Suprapubic skin (tissue), 4 donors: ENCODE data around the gene PPIP5K1. TPM values are rescaled to one million over a fixed set of nuclear protein-coding genes. Genes with fewer than 3 reads are reported as not detected.

Source experiments
- DNase-seq, 2 donors: peaks; one replicate each; pipeline ENCODE4 v3.0.0-alpha.2; 2019; ENCODE audit warnings: low spot score in 2 of 2
- H3K27ac ChIP-seq: fragments of 200-600 bp; sonication (generic); one replicate; pipeline ENCODE4 v1.5.1; 2019
- H3K27me3 ChIP-seq: fragments of 200-600 bp; sonication (generic); one replicate; pipeline ENCODE4 v1.5.1; 2019
- H3K36me3 ChIP-seq: fragments of 200-600 bp; sonication (generic); one replicate; pipeline ENCODE4 v1.5.1; 2019
- H3K4me1 ChIP-seq: fragments of 200-600 bp; sonication (generic); one replicate; pipeline ENCODE4 v1.5.1; 2019
- H3K4me3 ChIP-seq: fragments of 200-600 bp; sonication (generic); one replicate; pipeline ENCODE4 v1.5.1; 2019; ENCODE audit warnings: mild to moderate bottlenecking
- H3K9me3 ChIP-seq: fragments of 200-600 bp; sonication (generic); one replicate; pipeline ENCODE4 v1.5.1; 2019
- CTCF ChIP-seq, 2 donors: fragments of 200-600 bp in 1 of 2; fragments of 450-650 bp in 1 of 2; sonication (generic) in 1 of 2; IDR thresholded peaks; one replicate each; pipeline ENCODE4 v1.5.1; 2016 to 2019; ENCODE audit warnings: antibody characterized with exemption in 2 of 2, mild to moderate bottlenecking in 1 of 2, moderate library complexity in 1 of 2
- EP300 ChIP-seq: sonication (generic); formaldehyde crosslinking; IDR thresholded peaks from one replicate; pipeline ENCODE4 v1.6.1; 2017; ENCODE audit warnings: antibody characterized with exemption
- POLR2A ChIP-seq, 2 donors: fragments of 450-650 bp; IDR thresholded peaks; one replicate each; pipeline ENCODE4 v1.6.1; 2017; ENCODE audit warnings: antibody characterized with exemption in 2 of 2, mild to moderate bottlenecking in 2 of 2, moderate library complexity in 2 of 2
- POLR2AphosphoS5 ChIP-seq, 3 donors: sonication (generic); formaldehyde crosslinking; IDR thresholded peaks; one replicate each; pipeline ENCODE4 v1.6.1; 2017; ENCODE audit warnings: antibody characterized with exemption in 3 of 3
- whole genome bisulfite sequencing: methylation state at CpG from one replicate; pipeline ENCODE4 v1.1.5; 2018; 5-methylcytosine and 5-hydroxymethylcytosine counted together
- total RNA-seq, 4 donors: library from RNA; depleted of rRNA; stranded (reverse); fragments of >200 nt; gene quantifications; one replicate each; pipeline ENCODE4 v1.1.0, GENCODE V29; 2016

Gene PPIP5K1
- total RNA-seq, 4 donors from 2014 or later: 23.8 to 63.6 (median 32.6) TPM

- no peak overlapping the region for H3K27ac ChIP-seq
- H3K27me3 ChIP-seq: peaks cover 3% of the 10 kb centered on the region
- no peak overlapping the region for H3K4me3 ChIP-seq
- 58% methylated on average over 2 of the region's 2 CpGs for WGBS
- H3K4me1 ChIP-seq: peaks cover 43% of the 10 kb centered on the region
- TF ChIP-seq EP300 (no peak), POLR2AphosphoS5 (IDR thresholded peaks at IDR 0.05) (no peak), POLR2A (IDR thresholded peaks at IDR 0.05) (no peak), CTCF (IDR thresholded peaks at IDR 0.05) (no peak)
- no peaks in the 10 kb centered on the region for H3K9me3 ChIP-seq
- DNase-seq: no peak
- H3K36me3 ChIP-seq: peaks cover 21% of the 10 kb centered on the region
Observed at GRCh38 chr15:43519196-43519595, 70.8 kb downstream of the PPIP5K1 start.

- Histone ChIP-seq H3K4me1 (peaks cover 47% of the 10 kb centered on the region), H3K4me3 (peak overlapping the region; percentile 45), H3K36me3 (peaks cover 12% of the 10 kb centered on the region), H3K27ac (peak overlapping the region; percentile 74), H3K9me3 (no peaks in the 10 kb centered on the region), H3K27me3 (peaks cover 3% of the 10 kb centered on the region)
- no peak for TF ChIP-seq CTCF (IDR thresholded peaks at IDR 0.05)
- TF ChIP-seq EP300: no peak
- no peak for TF ChIP-seq POLR2A (IDR thresholded peaks at IDR 0.05)
- no peak for TF ChIP-seq POLR2AphosphoS5 (IDR thresholded peaks at IDR 0.05)
- DNase-seq: no peak
- WGBS: 13% methylated on average over 8 of the region's 18 CpGs
Observed at GRCh38 chr15:43518197-43518761, 71.7 kb downstream of the PPIP5K1 start.

- WGBS: 2% methylated on average over 12 of the region's 15 CpGs
- TF ChIP-seq CTCF (IDR thresholded peaks at IDR 0.05) (no peak), POLR2A (IDR thresholded peaks at IDR 0.05) (no peak), EP300 (no peak), POLR2AphosphoS5 (IDR thresholded peaks at IDR 0.05) (no peak)
- Histone ChIP-seq H3K4me3 (peak within 1 kb of the TSS; percentile 45), H3K36me3 (peaks cover 12% of the 10 kb centered on the region), H3K27me3 (peaks cover 3% of the 10 kb centered on the region), H3K9me3 (no peaks in the 10 kb centered on the region), H3K27ac (peak within 1 kb of the TSS; percentile 74), H3K4me1 (peaks cover 47% of the 10 kb centered on the region)
- DNase-seq: no peak
Observed at GRCh38 chr15:43517354-43518196, 72.4 kb downstream of the PPIP5K1 start, which contains the start of gene MAP1A. Gene MAP1A (plus strand): TSS chr15:43517608. CDS start chr15:43521474, 3,866 bp downstream.

GRCh38 chr15:43516801-43517353 lies 73.1 kb downstream of the PPIP5K1 start:
- H3K27ac ChIP-seq: peak overlapping the region; percentile 74
- TF ChIP-seq POLR2A (IDR thresholded peaks at IDR 0.05) (no peak), EP300 (no peak), CTCF (IDR thresholded peaks at IDR 0.05) (no peak), POLR2AphosphoS5 (IDR thresholded peaks at IDR 0.05) (no peak)
- H3K4me3 ChIP-seq: peak overlapping the region; percentile 45
- H3K9me3 ChIP-seq: no peaks in the 10 kb centered on the region
- H3K27me3 ChIP-seq: peaks cover 3% of the 10 kb centered on the region
- WGBS: 41% methylated on average over 4 of the region's 4 CpGs
- peaks cover 47% of the 10 kb centered on the region for H3K4me1 ChIP-seq
- H3K36me3 ChIP-seq: peaks cover 7% of the 10 kb centered on the region
- no peak for DNase-seq

- DNase-seq: no peak
- 31% methylated on average over 5 of the region's 5 CpGs for WGBS
- Histone ChIP-seq H3K4me3 (peak overlapping the region; percentile 45), H3K27ac (peak overlapping the region; percentile 74), H3K9me3 (no peaks in the 10 kb centered on the region), H3K4me1 (peaks cover 53% of the 10 kb centered on the region), H3K36me3 (no peaks in the 10 kb centered on the region), H3K27me3 (peaks cover 3% of the 10 kb centered on the region)
- TF ChIP-seq POLR2AphosphoS5 (IDR thresholded peaks at IDR 0.05): no peak
- TF ChIP-seq POLR2A (IDR thresholded peaks at IDR 0.05): no peak
- TF ChIP-seq EP300: no peak
- TF ChIP-seq CTCF (IDR thresholded peaks at IDR 0.05): no peak
Observed at GRCh38 chr15:43516185-43516584, 73.8 kb downstream of the PPIP5K1 start.
